PC-9 (cell line): Measurements from ENCODE around the gene ICA1.

Experiments
- EZH2 ChIP-seq: fragments of 200-600 bp; sonication (generic); IDR thresholded peaks from 2 replicates; pipeline ENCODE4 v1.8.0; 2017; ENCODE audit warnings: antibody characterized with exemption, low read depth
- TF ChIP-seq, protein P1 (sequence below): fragments of 200-600 bp; sonication (generic); conservative IDR thresholded peaks from 2 replicates; pipeline ENCODE4 v1.6.1; 2017; ENCODE audit warnings: mixed run types, antibody characterized with exemption, mild to moderate bottlenecking, moderate library complexity

DNA sequence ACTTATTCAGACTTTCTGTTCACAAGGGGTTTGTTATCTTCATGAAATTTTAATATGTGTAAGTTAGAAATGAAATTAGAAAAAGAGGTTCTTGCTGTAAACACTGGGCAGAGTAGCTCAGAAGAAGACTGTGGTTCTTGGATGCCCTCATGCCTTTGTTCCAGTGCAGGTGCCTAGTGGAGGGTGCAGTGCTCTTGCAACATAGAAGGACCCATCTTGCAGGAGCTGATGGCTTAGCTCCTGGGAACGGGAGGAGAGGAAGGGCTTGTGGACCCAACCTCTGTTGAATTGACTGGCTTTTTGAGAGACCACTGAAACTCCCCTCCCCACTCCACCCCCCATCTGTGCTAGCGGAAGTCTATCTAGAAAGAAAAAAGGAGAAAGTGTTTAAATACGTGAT lies 176.5 kb downstream of the ICA1 start:
- TF ChIP-seq, protein P1, sequence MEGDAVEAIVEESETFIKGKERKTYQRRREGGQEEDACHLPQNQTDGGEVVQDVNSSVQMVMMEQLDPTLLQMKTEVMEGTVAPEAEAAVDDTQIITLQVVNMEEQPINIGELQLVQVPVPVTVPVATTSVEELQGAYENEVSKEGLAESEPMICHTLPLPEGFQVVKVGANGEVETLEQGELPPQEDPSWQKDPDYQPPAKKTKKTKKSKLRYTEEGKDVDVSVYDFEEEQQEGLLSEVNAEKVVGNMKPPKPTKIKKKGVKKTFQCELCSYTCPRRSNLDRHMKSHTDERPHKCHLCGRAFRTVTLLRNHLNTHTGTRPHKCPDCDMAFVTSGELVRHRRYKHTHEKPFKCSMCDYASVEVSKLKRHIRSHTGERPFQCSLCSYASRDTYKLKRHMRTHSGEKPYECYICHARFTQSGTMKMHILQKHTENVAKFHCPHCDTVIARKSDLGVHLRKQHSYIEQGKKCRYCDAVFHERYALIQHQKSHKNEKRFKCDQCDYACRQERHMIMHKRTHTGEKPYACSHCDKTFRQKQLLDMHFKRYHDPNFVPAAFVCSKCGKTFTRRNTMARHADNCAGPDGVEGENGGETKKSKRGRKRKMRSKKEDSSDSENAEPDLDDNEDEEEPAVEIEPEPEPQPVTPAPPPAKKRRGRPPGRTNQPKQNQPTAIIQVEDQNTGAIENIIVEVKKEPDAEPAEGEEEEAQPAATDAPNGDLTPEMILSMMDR = no peak
- no peak for TF ChIP-seq EZH2
